Neural progenitor cell (in vitro differentiated cells): Measurements from ENCODE around the gene SH3BP2.

ENCODE experiments used
- EZH2 ChIP-seq: fragments of 200-600 bp; sonication (generic); IDR thresholded peaks from 2 replicates; pipeline ENCODE4 v1.6.1; 2017; ENCODE audit warnings: antibody characterized with exemption, mild to moderate bottlenecking, moderate library complexity
- EZH2phosphoT487 ChIP-seq: fragments of 200-600 bp; sonication (generic); IDR thresholded peaks from 2 replicates; pipeline ENCODE4 v1.6.1; 2017; ENCODE audit warnings: antibody characterized with exemption
- TF ChIP-seq, protein P1 (sequence below): fragments of 200-600 bp; sonication (generic); IDR thresholded peaks from 2 replicates; pipeline ENCODE4 v1.5.1; 2017; ENCODE audit warnings: antibody characterized with exemption, mild to moderate bottlenecking

DNA sequence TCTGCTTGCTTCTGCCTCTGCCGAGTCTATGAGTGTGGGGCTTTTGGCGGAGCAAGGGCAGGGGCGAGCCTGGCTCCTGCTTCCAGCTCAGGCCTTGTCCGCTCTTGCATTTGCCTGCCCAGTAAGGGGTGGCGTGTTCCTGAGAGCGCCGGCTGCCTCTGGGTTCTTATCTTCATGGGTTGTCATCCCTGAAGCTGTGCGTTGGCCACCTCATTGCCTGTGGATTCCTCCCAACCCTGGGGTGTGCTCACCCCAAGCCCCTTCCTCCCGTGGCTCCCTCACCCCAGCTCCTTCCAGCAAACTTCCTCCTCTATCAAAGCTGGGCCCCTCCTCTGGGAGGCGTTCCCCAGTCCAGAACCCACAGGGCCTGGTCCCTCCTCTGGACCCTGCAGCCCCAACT is 17.5 kb downstream of the SH3BP2 start:
- TF ChIP-seq, protein P1, sequence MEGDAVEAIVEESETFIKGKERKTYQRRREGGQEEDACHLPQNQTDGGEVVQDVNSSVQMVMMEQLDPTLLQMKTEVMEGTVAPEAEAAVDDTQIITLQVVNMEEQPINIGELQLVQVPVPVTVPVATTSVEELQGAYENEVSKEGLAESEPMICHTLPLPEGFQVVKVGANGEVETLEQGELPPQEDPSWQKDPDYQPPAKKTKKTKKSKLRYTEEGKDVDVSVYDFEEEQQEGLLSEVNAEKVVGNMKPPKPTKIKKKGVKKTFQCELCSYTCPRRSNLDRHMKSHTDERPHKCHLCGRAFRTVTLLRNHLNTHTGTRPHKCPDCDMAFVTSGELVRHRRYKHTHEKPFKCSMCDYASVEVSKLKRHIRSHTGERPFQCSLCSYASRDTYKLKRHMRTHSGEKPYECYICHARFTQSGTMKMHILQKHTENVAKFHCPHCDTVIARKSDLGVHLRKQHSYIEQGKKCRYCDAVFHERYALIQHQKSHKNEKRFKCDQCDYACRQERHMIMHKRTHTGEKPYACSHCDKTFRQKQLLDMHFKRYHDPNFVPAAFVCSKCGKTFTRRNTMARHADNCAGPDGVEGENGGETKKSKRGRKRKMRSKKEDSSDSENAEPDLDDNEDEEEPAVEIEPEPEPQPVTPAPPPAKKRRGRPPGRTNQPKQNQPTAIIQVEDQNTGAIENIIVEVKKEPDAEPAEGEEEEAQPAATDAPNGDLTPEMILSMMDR = no peak
- TF ChIP-seq EZH2phosphoT487 (no peak), EZH2 (no peak)
